OCI-LY3 (cell line): Measurements from ENCODE around the gene TBC1D8.

ENCODE experiments used
- CTCF ChIP-seq: fragments of 200-600, 300-600 bp; sonication (generic); IDR thresholded peaks from 2 replicates; pipeline ENCODE4 v1.5.1; 2014; ENCODE audit warnings: antibody characterized with exemption, low read length, low read depth
- EZH2phosphoT487 ChIP-seq: fragments of 200-600 bp; shearing (Covaris generic); IDR thresholded peaks from 2 replicates; pipeline ENCODE4 v1.6.1; 2018; ENCODE audit warnings: antibody characterized with exemption, mixed run types, low read depth

DNA sequence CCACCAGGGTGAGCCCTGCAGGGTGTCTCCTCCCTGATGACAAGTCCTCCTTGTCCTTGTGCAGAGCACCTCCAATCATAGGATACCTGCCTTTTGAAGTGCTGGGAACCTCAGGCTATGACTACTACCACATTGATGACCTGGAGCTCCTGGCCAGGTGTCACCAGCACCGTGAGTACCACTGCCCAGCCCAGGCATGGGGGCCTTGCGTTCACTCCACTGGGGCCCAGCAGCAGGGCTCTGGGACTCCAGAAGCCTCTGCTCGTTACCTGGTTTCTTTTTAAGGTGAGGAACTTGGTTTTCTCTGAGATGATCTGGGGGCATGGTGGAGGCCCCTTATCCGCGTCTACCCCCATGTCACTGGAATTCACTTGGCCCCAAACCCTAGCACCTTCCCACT, 185.6 kb downstream of the TBC1D8 start:
- TF ChIP-seq CTCF (no peak), EZH2phosphoT487 (no peak)
